Gastrocnemius medialis (tissue), 4 donors: ENCODE results near the gene FCER2. TPM values are rescaled to one million over a fixed set of nuclear protein-coding genes. Genes with fewer than 3 reads are reported as not detected.

Experiments used
- ATAC-seq, 2 donors: fragments of 150-250 bp; one replicate each; pipeline ENCODE4 v1.9.1; 2016
- DNase-seq, 2 donors: peaks; one replicate each; pipeline ENCODE4 v3.0.0-alpha.2; 2019
- H3K27ac ChIP-seq, 4 donors: fragments of 200-600 bp; sonication (generic); 1 replicate in 1 of 4; 2 replicates in 3 of 4; pipeline ENCODE4 v1.5.1; 2016 to 2018; ENCODE audit warnings: mild to moderate bottlenecking in 2 of 4, moderate library complexity in 1 of 4
- H3K27me3 ChIP-seq, 3 donors: fragments of 200-600 bp; sonication (generic) in 2 of 3; 1 replicate in 1 of 3; 2 replicates in 2 of 3; pipeline versions ENCODE4 v1.5.1 to v1.6.0; 2016 to 2019; ENCODE audit warnings: mild to moderate bottlenecking in 1 of 3, moderate library complexity in 1 of 3
- H3K36me3 ChIP-seq, 2 donors: fragments of 200-600 bp; sonication (generic) in 1 of 2; one replicate each; pipeline ENCODE4 v1.5.1; 2017 to 2018
- H3K4me1 ChIP-seq, 2 donors: fragments of 200-600 bp; sonication (generic) in 1 of 2; one replicate each; pipeline ENCODE4 v1.5.1; 2016 to 2017; ENCODE audit warnings: mild to moderate bottlenecking in 2 of 2
- H3K4me3 ChIP-seq, 4 donors: fragments of 200-600 bp; sonication (generic) in 3 of 4; 1 replicate in 1 of 4; 2 replicates in 3 of 4; pipeline ENCODE4 v1.5.1; 2016 to 2019; ENCODE audit warnings: mild to moderate bottlenecking in 2 of 4
- H3K9me3 ChIP-seq, 3 donors: fragments of 200-600 bp; sonication (generic) in 2 of 3; 1 replicate in 1 of 3; 2 replicates in 2 of 3; pipeline ENCODE4 v1.5.1; 2016 to 2019
- CTCF ChIP-seq, 5 experiments: fragments of 450-650 bp in 3 of 5; fragments of 200-600 bp in 2 of 5; sonication (generic) in 2 of 5; IDR thresholded peaks in 4 of 5; conservative IDR thresholded peaks in 1 of 5; 1 replicate in 4 of 5; 2 replicates in 1 of 5; pipeline ENCODE4 v1.5.1; 2016 to 2019; ENCODE audit warnings: antibody characterized with exemption in 5 of 5, mild to moderate bottlenecking in 3 of 5, moderate library complexity in 3 of 5
- POLR2A ChIP-seq, 2 donors: fragments of 450-650 bp; IDR thresholded peaks; one replicate each; pipeline ENCODE4 v1.6.1; 2017; ENCODE audit warnings: antibody characterized with exemption in 2 of 2, mild to moderate bottlenecking in 2 of 2, moderate library complexity in 2 of 2
- in situ Hi-C, 4 donors: fragments of 200-750 bp; cut with MboI; loops; one replicate each; pipeline versions ENCODE4 v1.15.0 to v1.8.0; 2017; ENCODE audit warnings: low sequenced_read_pairs in 4 of 4
- intact Hi-C: fragments of 100-400 bp; cut with DNase I; formaldehyde crosslinking; loops from one replicate; pipeline ENCODE4 v1.15.1; 2023; ENCODE audit warnings: low total_unique reads
- total RNA-seq, 4 donors: library from RNA; depleted of rRNA; stranded (reverse); fragments of >200 nt; gene quantifications; one replicate each; pipeline versions ENCODE4 v1.1.0 to v1.2.3, GENCODE V29; 2016

Gene FCER2
- total RNA-seq, 4 donors from 2014 or later, result not detected

DNA sequence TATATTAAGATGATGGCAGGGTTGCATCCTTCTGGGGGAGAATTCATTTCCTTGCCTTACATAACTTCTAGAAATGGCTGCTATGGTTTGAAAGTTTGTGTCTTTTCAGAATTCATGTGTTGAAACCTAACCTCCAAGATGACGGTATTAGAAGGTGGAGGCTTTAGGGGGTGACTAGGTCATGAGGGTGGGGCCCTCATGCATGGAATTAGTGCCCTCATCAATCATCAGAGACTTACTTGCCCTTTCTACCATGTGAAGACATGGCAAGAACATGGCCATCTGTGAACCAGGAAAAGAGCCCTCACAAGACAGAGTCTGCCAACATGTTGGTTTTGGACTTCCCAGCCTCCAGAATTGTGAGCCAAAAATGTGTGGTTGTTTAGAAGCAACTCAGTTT lies 14.8 kb upstream of the FCER2 start:
- no peaks in the 10 kb centered on the region for H3K4me1 ChIP-seq
- no peaks in the 10 kb centered on the region for H3K27me3 ChIP-seq
- H3K9me3 ChIP-seq, result peaks cover 0 to 6% (median 0%) of the 10 kb centered on the region in 3 donors
- in situ Hi-C loops, result no loop called here
- DNase-seq (no peak), ATAC-seq (no peak)
- intact Hi-C loops, result no loop called here
- H3K4me3 ChIP-seq, result no peak overlapping the region
- no peaks in the 10 kb centered on the region for H3K36me3 ChIP-seq
- TF ChIP-seq CTCF (IDR thresholded peaks at IDR 0.05 in 4 of 5, conservative IDR thresholded peaks at IDR 0.05 in 1 of 5), result no peak
- no peak for TF ChIP-seq POLR2A (IDR thresholded peaks at IDR 0.05)
- no peak overlapping the region for H3K27ac ChIP-seq

- ATAC-seq (no peak), DNase-seq (no peak)
- intact Hi-C loops, result no loop called here
- in situ Hi-C loops, result no loop called here
- H3K4me1 ChIP-seq, result no peaks in the 10 kb centered on the region
- H3K27ac ChIP-seq, result no peak overlapping the region
- no peaks in the 10 kb centered on the region for H3K27me3 ChIP-seq
- peaks cover 0 to 6% (median 0%) of the 10 kb centered on the region in 3 donors for H3K9me3 ChIP-seq
- no peak for TF ChIP-seq CTCF (IDR thresholded peaks at IDR 0.05 in 4 of 5, conservative IDR thresholded peaks at IDR 0.05 in 1 of 5)
- TF ChIP-seq POLR2A (IDR thresholded peaks at IDR 0.05), result no peak
- no peaks in the 10 kb centered on the region for H3K36me3 ChIP-seq
- no peak overlapping the region for H3K4me3 ChIP-seq
These were observed 13.7 kb upstream of the FCER2 start for GRCh38 chr19:7715671-7716070.

GRCh38 chr19:7710616-7711015 lies 8.7 kb upstream of the FCER2 start:
- no peak for TF ChIP-seq POLR2A (IDR thresholded peaks at IDR 0.05)
- TF ChIP-seq CTCF (IDR thresholded peaks at IDR 0.05 in 4 of 5, conservative IDR thresholded peaks at IDR 0.05 in 1 of 5), result no peak
- intact Hi-C loops, result no loop called here
- DNase-seq (no peak), ATAC-seq (no peak)
- in situ Hi-C loops, result no loop called here
- Histone ChIP-seq H3K9me3 (no peaks in the 10 kb centered on the region), H3K4me1 (no peaks in the 10 kb centered on the region), H3K27ac (no peak overlapping the region), H3K27me3 (no peaks in the 10 kb centered on the region), H3K4me3 (no peak overlapping the region), H3K36me3 (no peaks in the 10 kb centered on the region)

DNA sequence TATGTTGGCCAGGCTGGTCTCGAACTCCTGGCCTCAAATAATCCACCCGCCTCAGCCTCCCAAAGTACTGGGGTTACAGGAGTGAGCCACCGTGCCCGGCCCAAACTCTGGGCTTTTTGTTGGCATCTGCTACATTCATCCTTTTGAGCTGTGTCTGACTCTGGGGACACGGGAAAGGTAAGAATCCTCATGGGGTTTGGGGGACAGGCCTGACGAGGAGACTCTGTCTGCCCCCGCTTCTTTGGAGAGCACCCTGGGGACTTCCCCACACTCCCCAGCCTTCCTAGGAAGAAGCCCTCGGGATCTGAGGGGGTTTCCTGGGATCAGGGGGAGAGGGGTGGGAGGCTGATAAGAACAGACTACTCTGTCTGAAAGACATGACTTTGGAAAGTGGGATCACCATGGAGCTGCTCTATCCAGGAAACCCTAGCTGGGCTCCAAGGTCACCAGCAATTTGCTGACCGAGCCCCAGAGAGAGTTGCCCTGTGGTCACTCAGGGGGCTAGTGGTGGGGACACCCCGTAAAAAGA lies 8.1 kb upstream of the FCER2 start:
- H3K27ac ChIP-seq, result no peak overlapping the region
- H3K9me3 ChIP-seq, result no peaks in the 10 kb centered on the region
- H3K4me3 ChIP-seq, result no peak overlapping the region
- intact Hi-C loops, result no loop called here
- DNase-seq, result no peak
- in situ Hi-C loops, result no loop called here
- H3K4me1 ChIP-seq, result no peaks in the 10 kb centered on the region
- ATAC-seq, result no peak
- no peaks in the 10 kb centered on the region for H3K27me3 ChIP-seq
- no peaks in the 10 kb centered on the region for H3K36me3 ChIP-seq
- TF ChIP-seq POLR2A (IDR thresholded peaks at IDR 0.05), result no peak
- no peak for TF ChIP-seq CTCF (IDR thresholded peaks at IDR 0.05 in 4 of 5, conservative IDR thresholded peaks at IDR 0.05 in 1 of 5)

DNA sequence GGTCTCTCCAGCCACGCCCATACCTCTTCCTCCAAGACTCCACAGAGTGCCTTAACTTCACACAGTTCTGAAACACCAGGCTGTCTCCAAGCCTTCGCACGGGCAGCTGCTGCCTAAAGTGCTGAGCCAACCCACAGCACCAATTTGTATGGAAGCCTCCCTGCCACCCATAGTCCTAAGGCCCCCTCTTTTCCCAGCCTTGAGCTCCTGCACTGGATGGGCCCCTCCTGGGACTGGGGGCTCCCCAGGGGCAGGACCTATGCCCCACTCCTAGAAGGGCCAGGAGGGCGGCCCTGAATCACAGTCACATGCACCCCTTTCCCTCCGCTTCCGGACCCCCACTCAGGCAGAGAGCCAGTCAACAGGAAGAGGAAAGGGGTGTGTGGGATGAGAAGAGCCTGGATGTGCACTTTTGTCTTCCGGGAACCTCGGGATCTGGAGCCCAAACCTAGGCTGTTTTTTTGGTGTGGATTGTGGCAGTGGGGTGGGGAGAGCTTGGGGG lies 5.1 kb upstream of the FCER2 start:
- no peaks in the 10 kb centered on the region for H3K4me1 ChIP-seq
- in situ Hi-C loops (no loop called here), intact Hi-C loops (no loop called here)
- no peaks in the 10 kb centered on the region for H3K36me3 ChIP-seq
- H3K27me3 ChIP-seq, result no peaks in the 10 kb centered on the region
- no peak overlapping the region for H3K4me3 ChIP-seq
- no peak overlapping the region for H3K27ac ChIP-seq
- DNase-seq (no peak), ATAC-seq (no peak)
- TF ChIP-seq POLR2A (IDR thresholded peaks at IDR 0.05), result no peak
- no peak for TF ChIP-seq CTCF (IDR thresholded peaks at IDR 0.05 in 4 of 5, conservative IDR thresholded peaks at IDR 0.05 in 1 of 5)
- no peaks in the 10 kb centered on the region for H3K9me3 ChIP-seq
